Right forelimb (tissue), 1 donor: ENCODE measurements around the gene SSR2.
"Not testable (repeated sequence)": the region's sequence is repeated elsewhere in the genome, so short reads cannot be mapped to it uniquely, and the experiment has no call there.

Experiments used
- DNase-seq: peaks from one replicate; pipeline ENCODE4 v3.0.0-alpha.2; 2018

Gene SSR2

GRCh38 chr1:156045076-156045475 lies 24.3 kb upstream of the SSR2 start:
- DNase-seq = no peak

- DNase-seq = no peak
These were observed 22.1 kb upstream of the SSR2 start for GRCh38 chr1:156042828-156043227.

GRCh38 chr1:156034991-156035390 lies 14.2 kb upstream of the SSR2 start:
- DNase-seq = not testable (repeated sequence)

GRCh38 chr1:156033011-156033410 lies 12.3 kb upstream of the SSR2 start:
- DNase-seq = no peak

- no peak for DNase-seq
These were observed 5.8 kb upstream of the SSR2 start for GRCh38 chr1:156026588-156026987.

- no peak for DNase-seq
These were observed 5.1 kb upstream of the SSR2 start for GRCh38 chr1:156025876-156026275.

- no peak for DNase-seq
These were observed 4.0 kb upstream of the SSR2 start for GRCh38 chr1:156024801-156025200.

DNA sequence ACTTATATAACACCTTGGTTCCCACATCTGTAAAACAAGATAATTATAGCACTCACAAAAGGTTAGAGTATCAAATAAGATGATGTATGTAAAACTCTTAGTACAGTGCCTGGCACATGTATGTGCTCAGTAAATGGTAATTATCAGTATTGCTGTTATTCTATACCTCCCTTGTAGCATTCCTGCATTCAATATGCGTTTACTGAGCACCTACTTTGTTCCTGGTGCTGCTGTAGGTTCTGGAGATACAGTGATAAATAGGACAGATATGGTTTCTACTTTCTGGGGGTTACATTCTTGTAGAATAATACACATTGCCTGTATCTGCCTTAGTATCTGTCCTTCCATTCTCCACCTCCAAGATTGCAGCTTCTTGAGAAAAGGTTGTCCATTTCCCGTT lies 1.2 kb upstream of the SSR2 start:
- DNase-seq = no peak

DNA sequence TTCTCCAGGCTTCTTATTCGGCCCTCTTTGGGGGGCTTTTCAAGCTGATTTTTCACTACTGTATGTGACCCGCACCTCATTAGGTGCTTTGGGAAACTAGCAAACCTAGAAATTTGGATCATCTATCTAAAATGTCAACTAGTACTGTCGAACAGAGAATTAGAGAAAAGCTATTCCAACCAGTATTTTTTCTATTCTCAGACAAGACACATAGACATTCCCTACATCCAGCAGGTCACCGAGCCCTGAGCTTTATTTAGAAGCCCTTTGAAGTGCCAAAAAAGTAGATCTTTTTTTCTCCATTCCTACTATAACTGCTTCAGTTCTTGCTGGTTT lies 310 bp upstream of the SSR2 start:
- DNase-seq = no peak

- no peak for DNase-seq
These were observed 832 bp downstream of the SSR2 start for GRCh38 chr1:156019946-156020292.

GRCh38 chr1:156014829-156015228 lies 5.9 kb downstream of the SSR2 start:
- DNase-seq = no peak

- no peak for DNase-seq
These were observed 8.5 kb downstream of the SSR2 start for GRCh38 chr1:156012051-156012817.

GRCh38 chr1:156009404-156009803 lies 11.3 kb downstream of the SSR2 start:
- no peak for DNase-seq

GRCh38 chr1:156006666-156007376 lies 13.9 kb downstream of the SSR2 start:
- DNase-seq = no peak

GRCh38 chr1:156004843-156005584 lies 15.7 kb downstream of the SSR2 start:
- DNase-seq = no peak

DNA sequence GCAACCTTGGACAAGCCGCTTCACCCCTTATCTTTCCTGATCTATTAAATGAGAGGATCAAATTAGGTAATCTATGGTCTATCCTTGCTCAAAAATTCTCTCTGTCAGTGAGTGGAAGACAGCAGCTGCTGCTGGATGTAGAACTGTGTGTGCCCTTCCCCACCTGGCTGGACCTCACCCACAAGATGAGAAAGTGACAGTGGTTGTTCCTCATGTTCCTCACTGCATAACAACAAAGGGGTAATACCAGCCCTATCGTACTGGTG lies 16.9 kb downstream of the SSR2 start:
- no peak for DNase-seq

GRCh38 chr1:156002188-156002911 lies 18.4 kb downstream of the SSR2 start:
- DNase-seq = no peak

DNA sequence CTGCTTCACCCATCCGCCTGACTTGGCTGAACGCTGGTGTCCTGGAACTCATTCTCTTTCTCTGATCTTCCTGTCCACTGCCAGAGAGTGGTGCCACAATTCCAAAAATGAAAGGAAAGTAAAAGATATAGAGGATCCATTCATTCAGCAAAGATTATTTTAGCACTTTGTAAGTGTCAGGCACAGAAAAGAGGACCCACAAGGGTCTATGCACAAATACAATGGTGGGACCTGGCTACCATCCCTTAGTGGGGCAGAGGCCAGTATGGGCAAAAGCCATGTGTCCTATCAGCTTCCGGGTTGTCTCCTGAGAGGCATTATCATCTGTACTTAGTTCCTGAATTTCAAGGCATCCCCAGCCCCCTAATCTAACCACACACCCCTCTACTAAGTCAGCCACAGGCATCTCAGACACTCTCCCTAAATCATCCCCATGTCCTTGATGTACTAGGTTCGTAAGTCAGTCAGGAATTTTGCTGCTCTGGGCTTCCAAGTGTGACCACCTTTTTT lies 19.0 kb downstream of the SSR2 start:
- DNase-seq = no peak

GRCh38 chr1:156001021-156001661 lies 19.6 kb downstream of the SSR2 start:
- DNase-seq = no peak

GRCh38 chr1:155999964-156000363 lies 20.8 kb downstream of the SSR2 start:
- no peak for DNase-seq

- no peak for DNase-seq
These were observed 24.6 kb downstream of the SSR2 start for GRCh38 chr1:155996166-155996565.

DNA sequence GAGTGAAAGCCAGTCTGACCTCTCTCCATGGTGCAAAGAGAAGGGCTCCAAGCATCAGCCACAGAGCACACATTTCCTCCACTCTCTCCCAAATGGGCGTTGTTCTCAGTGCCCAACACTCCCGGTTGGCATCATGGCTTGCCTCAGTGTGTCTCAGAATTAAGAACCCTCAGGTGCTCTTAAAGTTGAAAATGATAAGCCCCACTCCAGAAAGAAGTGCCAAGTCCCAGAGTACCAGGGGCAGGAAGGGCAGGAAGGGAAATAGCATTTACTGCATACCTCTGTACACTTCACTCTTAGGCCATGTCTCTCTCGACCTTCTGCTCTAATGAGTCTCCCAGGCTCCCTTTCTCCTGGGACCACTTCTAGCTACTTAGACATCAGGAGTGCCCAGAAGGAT lies 27.2 kb downstream of the SSR2 start:
- no peak for DNase-seq
